GM21619 (cell line): ENCODE data around the gene KAZN.

Experiments used
- ATAC-seq: cut with Tn5 transposase; IDR thresholded peaks from one replicate; pipeline ENCODE4 v1.9.1; 2021; ENCODE audit not compliant: unreplicated experiment

The KAZN gene

DNA sequence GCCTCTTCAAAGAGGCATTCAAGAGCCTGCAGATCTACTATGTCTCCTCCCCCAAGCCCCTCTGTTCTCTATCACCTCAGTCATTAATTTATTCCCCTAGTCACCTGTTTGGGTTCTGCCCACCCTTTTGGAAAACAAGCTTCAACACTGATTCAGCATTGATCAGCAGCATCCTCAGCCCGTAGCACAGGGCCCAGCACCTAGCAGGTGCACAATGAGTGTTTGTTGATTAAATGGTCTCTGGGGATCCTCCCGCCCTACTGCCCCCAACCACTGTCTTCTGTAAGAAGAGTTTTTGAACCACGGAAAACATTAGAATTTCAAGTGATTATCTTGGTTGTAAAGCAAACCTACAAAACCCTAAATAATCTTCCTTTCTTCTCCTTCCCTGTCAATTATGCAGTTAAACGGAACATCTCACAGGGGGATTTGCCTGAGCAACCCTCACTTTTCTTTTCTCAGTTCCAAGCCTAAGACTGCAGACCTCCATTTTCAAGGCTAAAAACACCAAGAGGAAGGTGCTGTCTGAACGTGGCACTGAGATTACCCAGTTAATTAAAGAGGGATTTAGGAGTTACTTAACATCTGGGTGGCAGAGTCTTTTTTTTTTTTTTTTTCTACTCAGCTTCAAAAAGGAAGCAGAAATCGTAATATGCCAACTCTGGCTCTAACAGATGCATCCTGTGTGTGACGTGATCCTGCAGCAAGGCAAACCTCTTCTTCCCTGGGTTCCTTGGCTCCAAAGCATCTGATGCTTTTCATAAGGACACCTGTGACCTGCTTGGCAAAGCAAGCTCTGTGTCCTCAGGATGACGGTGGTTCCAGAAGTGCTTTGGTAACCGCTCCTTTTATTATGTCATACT is 163.0 kb downstream of the KAZN start:
- ATAC-seq: no peak

DNA sequence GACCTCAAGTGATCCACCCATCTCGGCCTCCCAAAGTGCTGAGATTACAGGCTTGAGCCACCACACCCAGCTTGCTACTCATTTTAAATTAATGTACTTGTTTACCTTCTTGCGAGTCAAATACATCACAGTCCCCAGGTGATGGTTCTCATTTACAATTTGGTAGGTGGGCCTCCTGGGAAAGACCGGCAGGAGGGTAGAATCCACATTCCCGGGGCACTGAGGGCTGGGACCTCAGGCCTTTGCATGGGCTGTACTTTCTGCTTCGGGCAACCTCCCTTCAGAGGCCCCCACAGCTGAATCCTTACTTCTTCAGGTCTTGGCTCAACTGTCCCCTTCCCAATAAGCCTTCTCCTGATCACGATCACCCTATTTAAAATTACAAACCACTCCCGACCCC is 165.5 kb downstream of the KAZN start:
- no peak for ATAC-seq

DNA sequence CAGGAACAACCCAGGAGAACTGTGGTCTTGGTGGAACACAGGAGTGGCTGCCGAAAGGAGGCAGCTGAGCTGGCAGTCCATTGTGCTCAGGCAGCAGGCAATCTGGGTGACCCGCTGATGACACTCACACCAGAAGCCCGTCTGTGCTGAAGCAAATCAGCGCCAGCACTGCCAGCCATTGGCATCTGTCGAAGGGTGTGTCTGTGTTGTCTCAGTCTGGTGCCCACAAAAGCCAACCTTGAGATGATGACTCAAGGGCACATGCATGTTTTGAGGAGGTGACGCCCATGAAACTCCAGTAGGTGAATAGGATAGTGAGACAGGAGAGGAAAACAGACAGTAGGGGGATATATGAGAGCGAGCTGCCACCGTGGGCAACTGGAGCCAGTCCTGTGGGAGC is 167.3 kb downstream of the KAZN start:
- ATAC-seq: no peak

DNA sequence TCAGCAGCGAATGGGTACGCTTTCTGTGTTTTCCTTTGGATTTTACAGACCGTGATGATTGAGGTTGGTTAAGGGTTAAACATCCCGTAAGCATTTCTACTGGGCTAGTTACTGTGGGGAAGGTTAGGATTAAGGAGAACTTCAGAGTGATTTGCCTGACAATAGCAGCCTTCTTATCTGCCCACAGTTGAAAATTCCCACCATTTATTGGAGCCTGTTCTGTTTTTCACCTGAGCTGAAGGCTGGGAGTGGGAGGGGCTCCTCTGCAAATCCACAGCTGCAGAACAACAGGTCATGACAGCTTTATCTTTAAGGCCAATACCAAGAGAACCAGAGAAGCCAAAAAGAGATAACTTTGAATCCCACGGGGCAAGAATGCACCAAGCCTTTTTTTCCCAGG is 168.6 kb downstream of the KAZN start:
- no peak for ATAC-seq

DNA sequence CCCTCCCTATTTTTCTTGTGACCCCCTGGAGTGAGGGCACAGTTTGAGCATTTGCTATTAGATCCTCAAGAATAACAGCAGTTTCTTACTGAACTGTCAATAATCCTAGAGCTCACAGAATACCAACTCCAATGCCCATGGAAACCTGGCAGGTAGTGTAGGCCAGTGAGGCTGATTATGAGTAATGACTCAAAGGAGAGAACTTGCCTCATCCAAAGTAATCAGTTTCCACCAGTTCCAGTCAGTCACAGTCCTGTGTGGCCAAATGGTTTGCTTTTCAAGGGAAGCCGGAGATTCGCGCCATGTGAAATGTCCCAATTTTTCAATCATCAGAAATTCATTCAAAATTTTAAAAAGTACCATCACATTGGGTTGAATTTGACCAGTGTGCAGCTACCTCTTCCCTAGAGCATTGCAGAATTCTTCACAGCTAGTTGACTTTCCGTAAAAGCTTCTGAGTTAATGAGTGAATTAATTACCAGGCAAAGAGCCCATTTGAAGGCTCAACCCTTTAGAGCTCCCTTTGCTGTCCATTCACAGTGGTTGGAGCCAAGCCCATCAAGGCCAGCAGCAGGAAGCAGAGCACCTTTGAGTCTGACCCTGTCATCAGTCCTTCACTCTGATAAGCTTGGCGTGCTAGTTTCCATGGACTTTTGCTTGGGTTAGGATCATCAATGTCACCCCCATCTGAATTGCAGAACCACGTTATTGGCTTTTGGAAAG is 170.3 kb downstream of the KAZN start:
- ATAC-seq: no peak

DNA sequence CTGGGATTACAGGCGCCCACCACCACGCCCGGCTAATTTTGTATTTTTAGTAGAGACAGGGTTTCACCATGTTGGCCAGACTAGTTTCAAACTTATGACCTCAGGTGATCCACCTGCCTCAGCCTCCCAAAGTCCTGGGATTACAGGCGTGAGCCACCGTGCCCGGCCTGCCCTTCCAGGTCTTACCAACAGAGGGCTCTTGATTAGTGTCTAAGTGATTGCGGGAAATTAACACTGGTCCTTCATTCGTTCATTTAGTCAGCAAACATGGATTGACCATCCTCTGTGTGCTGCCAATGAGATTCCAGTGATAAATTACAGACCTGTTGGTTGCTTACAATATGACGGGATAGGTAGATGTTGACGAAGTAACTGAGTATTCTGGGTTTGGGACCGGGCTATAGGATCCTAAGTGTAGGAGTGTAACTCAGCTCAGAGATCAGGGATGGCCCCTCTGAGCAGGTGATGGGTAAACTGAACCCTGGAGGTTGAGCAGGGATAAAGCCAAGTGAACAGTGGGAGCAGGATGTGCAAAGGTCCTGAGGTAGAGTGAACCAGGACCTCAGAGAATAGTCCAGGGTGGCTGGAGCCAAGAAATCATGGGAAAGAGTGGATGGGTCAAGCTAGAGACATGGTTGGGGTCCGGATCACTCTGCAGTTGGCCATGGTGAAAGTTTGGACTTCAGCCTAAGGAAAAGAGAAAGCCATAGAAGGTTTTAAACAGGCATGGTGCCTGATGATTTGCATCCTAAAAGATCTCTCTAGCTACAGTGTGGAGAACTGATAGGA is 171.2 kb downstream of the KAZN start:
- ATAC-seq: no peak

DNA sequence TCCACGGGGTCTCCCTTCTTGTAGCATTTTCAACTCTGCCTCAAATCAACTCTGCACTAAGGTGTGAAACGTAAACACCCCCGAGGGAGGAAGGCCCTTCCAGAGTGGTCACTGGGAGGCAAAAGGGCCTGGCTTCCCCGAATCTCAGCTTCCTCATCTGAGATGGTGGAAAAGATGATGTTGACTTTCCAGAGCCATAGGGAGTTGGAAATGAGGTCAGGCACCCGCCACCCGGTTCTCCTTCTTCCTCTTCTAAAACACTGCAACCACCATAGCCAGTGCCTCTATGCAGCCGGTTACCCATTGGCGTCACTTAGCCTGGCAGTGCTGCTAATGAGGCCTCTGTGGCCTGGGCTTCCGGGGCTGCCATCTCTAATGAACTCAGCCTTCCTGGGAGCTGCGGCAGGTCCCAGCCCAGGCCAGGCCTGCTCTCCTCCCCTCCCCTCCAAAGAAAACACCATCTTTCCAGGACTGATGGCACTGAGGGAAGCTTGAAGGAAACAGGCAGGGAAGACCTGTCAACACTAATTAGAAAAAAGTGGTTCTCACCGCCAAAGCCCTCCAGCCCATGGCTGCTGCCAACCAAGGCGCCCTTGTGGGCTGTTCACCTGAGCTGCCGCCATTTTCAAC is 175.0 kb downstream of the KAZN start:
- no peak for ATAC-seq

DNA sequence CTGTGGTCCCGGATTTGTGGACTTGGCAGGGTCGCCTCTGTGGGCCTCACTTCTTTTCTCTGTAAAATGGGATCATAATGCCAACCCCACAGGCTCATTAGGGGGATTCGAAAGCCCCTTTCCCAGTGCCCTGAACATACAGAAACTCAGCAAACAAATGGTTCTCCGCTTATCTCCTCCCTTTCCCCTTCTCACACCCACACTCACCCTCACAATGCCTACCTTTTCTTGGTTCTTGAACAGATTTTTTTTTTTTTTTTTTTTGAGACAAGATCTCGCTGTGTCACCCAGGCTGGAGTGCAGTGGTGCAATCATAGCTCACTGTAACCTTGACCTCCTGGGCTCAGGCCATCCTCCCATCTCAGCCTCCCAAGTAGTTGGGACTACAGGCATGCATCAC is 175.7 kb downstream of the KAZN start:
- ATAC-seq: no peak

DNA sequence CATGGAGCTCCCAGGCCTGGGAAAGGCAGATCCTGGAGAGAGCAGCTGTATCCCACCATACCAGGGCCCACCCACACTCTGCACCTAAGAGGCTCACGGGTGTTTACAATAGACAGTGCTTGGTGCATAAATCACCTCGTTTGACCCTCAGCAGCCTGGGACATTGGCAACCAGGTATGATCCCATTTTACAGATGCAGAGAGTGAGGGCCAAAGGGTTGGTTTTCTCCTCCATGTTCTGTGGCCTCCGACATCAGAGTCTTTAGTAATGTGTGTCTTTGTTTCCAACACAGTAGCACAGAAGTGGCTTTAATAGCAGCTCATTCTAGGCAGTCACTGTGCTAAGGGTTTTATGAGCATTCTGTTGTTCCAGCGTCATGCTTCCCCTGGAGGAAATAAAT is 176.5 kb downstream of the KAZN start:
- ATAC-seq: no peak

DNA sequence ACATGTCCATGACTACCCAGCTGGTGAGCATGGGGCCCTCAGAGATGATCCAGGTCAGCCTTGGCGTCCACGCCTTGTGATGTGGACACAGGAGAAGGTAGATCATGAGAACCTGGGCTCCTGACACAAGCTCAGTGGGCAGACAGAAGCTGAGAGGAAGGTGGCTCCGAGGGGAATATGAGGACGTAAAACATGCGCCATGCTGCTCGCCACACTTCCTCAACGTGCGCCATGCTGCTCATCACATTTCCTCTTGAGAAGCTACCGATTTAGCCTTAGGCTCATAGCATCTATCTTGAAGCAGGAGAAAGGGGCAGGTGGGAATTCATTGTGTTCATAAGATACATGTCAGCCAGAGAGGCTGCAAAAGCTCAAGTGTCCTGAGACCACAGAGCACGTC is 176.9 kb downstream of the KAZN start:
- no peak for ATAC-seq

DNA sequence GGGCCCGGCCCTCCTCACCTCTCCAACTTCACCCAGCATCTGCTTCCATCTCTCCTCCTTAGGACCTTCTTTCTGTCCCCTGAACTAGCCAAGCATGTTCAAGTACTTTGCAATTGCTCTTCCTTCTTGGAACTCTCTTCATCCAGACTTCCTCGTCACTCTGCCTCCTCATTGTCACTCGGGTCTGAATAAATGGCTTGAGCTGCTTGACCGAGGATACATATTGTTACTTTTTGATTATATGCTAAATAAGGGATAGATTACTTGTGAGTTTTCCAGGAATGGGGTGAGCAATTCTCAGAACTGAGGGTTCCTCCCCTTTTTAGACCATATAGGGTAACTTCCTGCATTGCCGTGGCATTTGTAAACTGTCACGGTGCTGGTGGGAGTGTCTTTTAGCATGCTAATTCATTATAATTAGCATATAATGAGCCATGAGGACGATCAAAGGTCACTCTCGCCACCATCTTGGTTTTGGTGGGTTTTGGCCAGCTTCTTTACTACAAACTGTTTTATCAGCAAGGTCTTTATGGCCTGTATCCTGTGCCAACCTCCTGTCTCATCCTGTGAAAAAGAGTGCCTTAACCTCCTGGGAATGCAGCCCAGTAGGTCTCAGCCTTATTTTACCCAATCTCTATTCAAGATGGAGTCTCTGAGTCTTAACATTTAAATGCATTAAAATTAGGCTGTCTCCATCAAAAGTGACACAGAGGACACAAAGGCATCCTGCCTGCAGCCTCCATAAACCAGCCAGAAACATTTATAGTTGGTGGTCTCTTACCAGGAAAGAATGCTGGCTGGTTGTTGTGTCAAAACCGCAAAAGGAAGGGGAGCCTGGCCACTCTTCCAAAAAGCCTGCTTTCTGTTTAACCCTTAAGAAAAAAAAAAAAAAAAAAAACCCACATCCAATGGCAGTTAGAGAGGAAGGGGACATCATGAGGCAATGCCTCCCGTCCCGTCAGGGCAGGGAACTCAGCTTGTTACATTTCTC is 179.3 kb downstream of the KAZN start:
- no peak for ATAC-seq

DNA sequence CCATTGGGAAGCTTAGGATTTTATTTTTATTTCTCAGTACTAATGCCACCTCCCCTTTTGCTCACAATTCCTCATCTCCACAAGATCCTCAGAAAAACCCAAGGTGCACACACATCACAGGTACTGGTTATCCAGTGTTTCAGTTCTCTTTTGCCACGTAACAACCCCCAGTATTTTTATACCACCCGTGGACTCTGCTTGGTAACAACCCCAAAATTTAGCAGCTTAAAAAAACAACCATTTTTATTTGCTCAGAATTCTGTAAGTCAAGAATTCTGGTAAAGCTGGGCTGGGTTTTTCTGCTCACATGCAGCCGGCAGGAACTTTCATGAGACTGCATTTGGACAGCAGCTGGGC is 180.0 kb downstream of the KAZN start:
- no peak for ATAC-seq

DNA sequence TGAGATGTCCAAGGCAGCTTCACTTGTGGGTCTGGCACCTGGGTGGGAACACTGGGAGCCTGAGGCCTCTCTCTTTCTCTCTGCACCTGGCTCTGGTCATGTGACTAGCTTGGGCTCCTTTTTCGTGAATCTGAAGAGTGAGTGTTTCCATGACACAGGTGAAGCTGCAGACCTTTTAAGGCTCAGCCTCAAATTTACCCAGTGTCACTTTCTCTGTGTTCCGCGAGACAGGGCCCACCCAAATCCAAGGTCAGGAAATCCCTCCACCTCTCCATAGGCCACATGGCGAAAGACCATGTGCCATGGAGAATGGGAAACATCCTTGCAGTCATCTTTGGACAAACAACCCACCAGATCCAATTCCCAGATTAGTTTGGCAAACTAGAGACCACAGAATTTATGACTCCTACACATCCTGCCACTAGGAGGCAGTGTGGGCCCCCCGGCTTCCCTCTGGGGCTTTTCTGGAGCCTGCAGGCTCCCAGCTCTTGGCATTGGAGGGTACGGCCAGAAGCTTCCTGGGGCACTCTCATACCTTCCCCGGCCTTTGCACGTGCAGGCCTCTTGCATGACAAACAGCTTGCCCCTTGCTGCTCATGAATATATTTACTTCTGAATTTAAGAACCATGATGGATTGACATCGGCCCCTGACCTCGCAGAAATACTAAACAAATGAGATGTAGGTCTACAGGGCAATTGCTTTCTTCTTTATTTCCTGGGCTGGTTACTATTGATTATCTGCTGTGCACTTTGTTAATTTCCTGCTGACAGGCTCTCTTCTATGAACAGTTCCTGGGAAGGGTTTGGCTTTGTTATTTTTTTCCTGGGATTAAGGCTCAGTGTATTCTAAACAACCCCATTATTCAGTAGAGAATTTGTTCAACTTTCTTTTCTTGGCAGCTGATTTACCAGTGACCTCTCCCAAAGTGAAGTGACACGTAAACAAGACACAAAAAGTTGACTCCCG is 180.7 kb downstream of the KAZN start:
- no peak for ATAC-seq

DNA sequence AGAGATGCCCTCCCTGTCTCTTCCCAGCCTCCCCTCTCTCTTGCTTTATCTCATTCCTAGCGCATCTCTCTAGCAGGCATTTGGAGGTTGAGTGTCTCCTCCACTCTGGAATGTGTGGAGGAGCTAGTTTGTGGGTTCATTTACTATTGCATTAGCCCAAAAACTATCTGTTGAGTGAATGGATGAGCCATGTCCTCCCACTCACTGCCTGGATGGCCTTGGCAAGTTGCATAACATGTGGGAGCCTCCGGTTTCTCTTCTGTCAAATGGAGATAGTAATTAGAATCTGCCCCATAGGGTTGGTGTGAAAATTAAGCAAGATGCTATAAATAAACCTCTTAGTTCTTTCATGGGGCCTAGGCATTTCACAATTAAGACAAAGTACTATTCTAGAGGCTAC is 181.8 kb downstream of the KAZN start:
- no peak for ATAC-seq

DNA sequence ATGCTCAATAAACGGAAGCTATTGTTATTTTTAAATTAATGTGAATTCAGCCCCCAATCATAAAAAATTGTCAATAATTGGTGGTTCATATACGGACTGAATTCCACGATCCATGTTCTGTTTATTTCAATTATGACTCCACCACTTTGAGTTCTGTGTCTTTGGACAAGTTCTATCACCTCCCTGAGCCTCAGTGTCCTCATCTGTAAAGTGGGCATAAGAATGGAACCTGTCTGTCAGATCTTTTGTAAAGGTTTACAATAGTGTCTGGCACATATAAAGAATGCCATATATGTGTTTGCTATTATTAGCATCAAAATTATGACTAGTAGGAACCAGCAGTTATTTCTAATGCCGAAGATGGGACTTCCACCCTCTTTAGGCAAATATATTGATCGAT is 183.3 kb downstream of the KAZN start:
- ATAC-seq: no peak

DNA sequence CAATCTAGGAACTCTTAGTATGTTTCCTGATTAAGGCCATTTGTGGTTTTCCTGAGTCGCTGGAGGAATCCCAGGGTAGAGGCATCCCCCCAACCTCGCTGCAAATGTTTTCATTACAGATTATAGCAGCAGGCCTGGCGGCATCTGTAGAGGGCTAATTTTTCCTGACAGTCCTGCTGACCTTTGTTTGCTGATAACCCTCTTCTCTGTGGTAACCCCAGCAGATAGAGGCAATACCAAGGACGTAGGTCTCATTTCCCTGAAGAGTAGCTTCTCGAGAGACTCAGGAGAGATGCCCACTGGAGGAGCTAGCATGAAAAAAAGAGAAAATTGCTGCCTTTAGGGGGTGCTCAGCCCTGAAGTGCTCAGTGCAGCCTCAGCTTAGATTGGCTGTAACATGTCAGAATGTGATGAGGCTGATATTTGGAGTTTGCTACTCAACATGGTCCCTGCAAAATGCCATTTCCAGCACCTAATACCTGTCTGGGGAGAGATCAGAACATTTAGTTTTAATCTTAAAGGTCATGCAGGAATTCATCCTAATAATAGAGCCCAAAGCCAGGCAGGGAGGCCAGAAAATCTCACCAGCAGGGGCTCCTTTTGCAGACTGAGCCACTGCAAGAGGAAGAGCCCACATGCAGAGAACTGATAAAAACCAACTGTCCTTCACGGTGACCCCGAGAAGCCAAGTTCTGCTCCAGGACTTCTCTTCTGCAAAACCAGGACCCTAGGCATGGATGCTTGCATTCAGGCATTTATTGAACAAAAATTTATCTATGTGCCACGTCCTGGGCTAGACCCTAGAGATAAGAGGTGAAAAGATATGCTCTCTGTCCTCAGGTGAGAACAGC is 184.5 kb downstream of the KAZN start:
- ATAC-seq: no peak

DNA sequence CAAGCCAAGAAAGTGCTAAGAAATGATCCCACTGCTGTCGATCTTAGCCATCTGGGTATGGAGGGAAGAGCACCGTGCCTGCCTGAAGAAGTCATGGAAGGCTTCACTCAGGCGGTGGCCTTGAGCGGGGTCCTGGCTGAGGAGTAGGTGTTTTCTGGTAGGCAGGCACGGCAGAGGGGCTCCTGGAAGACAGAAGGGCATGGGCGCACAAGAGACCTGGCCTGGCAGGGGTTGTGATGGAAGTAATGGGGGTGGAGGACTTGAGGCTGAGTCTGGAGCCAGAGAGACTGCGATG is 185.1 kb downstream of the KAZN start:
- no peak for ATAC-seq
